ENCODE data around the gene SEC14L5. TPM values are rescaled to one million over a fixed set of nuclear protein-coding genes. Genes with fewer than 3 reads are reported as not detected.

SEC14L5 gene
- total RNA-seq, 1 donor from 2014 or later: 0.05 TPM

GRCh38 chr16:4988647-4989046 is 30.5 kb downstream of the SEC14L5 start:
- Mint-ChIP-seq H3K27ac (ENCODE audit: unreplicated experiment) (no peak overlapping the region), H3K36me3 (ENCODE audit: low read depth, unreplicated experiment) (no peaks in the 10 kb centered on the region), H3K27me3 (ENCODE audit: unreplicated experiment) (peaks cover 2% of the 10 kb centered on the region), H3K4me3 (ENCODE audit: unreplicated experiment) (no peak overlapping the region), H3K9me3 (ENCODE audit: unreplicated experiment) (no peaks in the 10 kb centered on the region), H3K4me1 (ENCODE audit: unreplicated experiment) (no peaks in the 10 kb centered on the region)
- DNase-seq (ENCODE audit: low spot score): no peak
- TF ChIP-seq CTCF (IDR thresholded peaks at IDR 0.05; ENCODE audit: unreplicated experiment): no peak

- TF ChIP-seq CTCF (IDR thresholded peaks at IDR 0.05; ENCODE audit: unreplicated experiment): no peak
- peaks cover 2% of the 10 kb centered on the region for H3K27me3 Mint-ChIP-seq (ENCODE audit: unreplicated experiment)
- no peak overlapping the region for H3K4me3 Mint-ChIP-seq (ENCODE audit: unreplicated experiment)
- H3K36me3 Mint-ChIP-seq (ENCODE audit: low read depth, unreplicated experiment): no peaks in the 10 kb centered on the region
- H3K4me1 Mint-ChIP-seq (ENCODE audit: unreplicated experiment): no peaks in the 10 kb centered on the region
- no peak for DNase-seq (ENCODE audit: low spot score)
- no peaks in the 10 kb centered on the region for H3K9me3 Mint-ChIP-seq (ENCODE audit: unreplicated experiment)
- no peak overlapping the region for H3K27ac Mint-ChIP-seq (ENCODE audit: unreplicated experiment)
These were observed 31.4 kb downstream of the SEC14L5 start for GRCh38 chr16:4989391-4990006.

- Mint-ChIP-seq H3K9me3 (ENCODE audit: unreplicated experiment) (no peaks in the 10 kb centered on the region), H3K4me1 (ENCODE audit: unreplicated experiment) (no peaks in the 10 kb centered on the region), H3K36me3 (ENCODE audit: low read depth, unreplicated experiment) (no peaks in the 10 kb centered on the region), H3K4me3 (ENCODE audit: unreplicated experiment) (no peak overlapping the region), H3K27ac (ENCODE audit: unreplicated experiment) (no peak overlapping the region), H3K27me3 (ENCODE audit: unreplicated experiment) (peaks cover 2% of the 10 kb centered on the region)
- no peak for DNase-seq (ENCODE audit: low spot score)
- no peak for TF ChIP-seq CTCF (IDR thresholded peaks at IDR 0.05; ENCODE audit: unreplicated experiment)
These were observed 32.3 kb downstream of the SEC14L5 start for GRCh38 chr16:4990415-4990814.

- no peak for DNase-seq (ENCODE audit: low spot score)
- no peak for TF ChIP-seq CTCF (IDR thresholded peaks at IDR 0.05; ENCODE audit: unreplicated experiment)
- Mint-ChIP-seq H3K36me3 (ENCODE audit: low read depth, unreplicated experiment) (no peaks in the 10 kb centered on the region), H3K27ac (ENCODE audit: unreplicated experiment) (no peak overlapping the region), H3K27me3 (ENCODE audit: unreplicated experiment) (peaks cover 2% of the 10 kb centered on the region), H3K4me3 (ENCODE audit: unreplicated experiment) (no peak overlapping the region), H3K9me3 (ENCODE audit: unreplicated experiment) (no peaks in the 10 kb centered on the region), H3K4me1 (ENCODE audit: unreplicated experiment) (no peaks in the 10 kb centered on the region)
These were observed 33.6 kb downstream of the SEC14L5 start for GRCh38 chr16:4991754-4992153.

GRCh38 chr16:4994719-4995434 is 36.7 kb downstream of the SEC14L5 start:
- TF ChIP-seq CTCF (IDR thresholded peaks at IDR 0.05; ENCODE audit: unreplicated experiment): no peak
- Mint-ChIP-seq H3K27ac (ENCODE audit: unreplicated experiment) (no peak overlapping the region), H3K27me3 (ENCODE audit: unreplicated experiment) (no peaks in the 10 kb centered on the region), H3K4me1 (ENCODE audit: unreplicated experiment) (no peaks in the 10 kb centered on the region), H3K36me3 (ENCODE audit: low read depth, unreplicated experiment) (no peaks in the 10 kb centered on the region), H3K9me3 (ENCODE audit: unreplicated experiment) (no peaks in the 10 kb centered on the region), H3K4me3 (ENCODE audit: unreplicated experiment) (no peak overlapping the region)
- DNase-seq (ENCODE audit: low spot score): no peak

All from endothelial cell (in vitro differentiated cells).